Fibroblast of skin of right biceps (primary cell): ENCODE results near the gene BANF2.
"Not testable (repeated sequence)": the region's sequence is repeated elsewhere in the genome, so short reads cannot be mapped to it uniquely, and the experiment has no call there.

ENCODE experiments used
- DNase-seq: peaks from one replicate; pipeline ENCODE4 v3.0.0-alpha.2; 2013

Gene BANF2

GRCh38 chr20:17683218-17684076 lies 16.3 kb upstream of the BANF2 start:
- DNase-seq, result no peak

GRCh38 chr20:17684077-17684888 lies 15.5 kb upstream of the BANF2 start:
- no peak for DNase-seq

- DNase-seq, result no peak
These were observed 14.6 kb upstream of the BANF2 start for GRCh38 chr20:17685168-17685567.

GRCh38 chr20:17687800-17688199 lies 12.0 kb upstream of the BANF2 start:
- no peak for DNase-seq

GRCh38 chr20:17688965-17689364 lies 10.8 kb upstream of the BANF2 start:
- DNase-seq, result no peak

GRCh38 chr20:17690144-17690543 lies 9.6 kb upstream of the BANF2 start:
- no peak for DNase-seq

GRCh38 chr20:17691758-17692157 lies 8.0 kb upstream of the BANF2 start:
- no peak for DNase-seq

- DNase-seq, result no peak
These were observed 6.2 kb upstream of the BANF2 start for GRCh38 chr20:17693444-17694001.

- no peak for DNase-seq
These were observed 5.0 kb upstream of the BANF2 start for GRCh38 chr20:17694767-17695166.

GRCh38 chr20:17696287-17696686 lies 3.5 kb upstream of the BANF2 start:
- no peak for DNase-seq

- DNase-seq, result no peak
These were observed 2.6 kb upstream of the BANF2 start for GRCh38 chr20:17697171-17697570.

GRCh38 chr20:17698384-17698783 lies 1.4 kb upstream of the BANF2 start:
- DNase-seq, result no peak

GRCh38 chr20:17700637-17701036 lies 871 bp downstream of the BANF2 start:
- no peak for DNase-seq

GRCh38 chr20:17701826-17702225 lies 2.1 kb downstream of the BANF2 start:
- DNase-seq, result no peak

GRCh38 chr20:17704589-17705317 lies 5.0 kb downstream of the BANF2 start:
- DNase-seq, result no peak

- DNase-seq, result no peak
These were observed 6.2 kb downstream of the BANF2 start for GRCh38 chr20:17705916-17706315.

GRCh38 chr20:17706632-17707031 lies 6.9 kb downstream of the BANF2 start:
- no peak for DNase-seq

- not testable (repeated sequence) for DNase-seq
These were observed 8.2 kb downstream of the BANF2 start for GRCh38 chr20:17707951-17708350.

GRCh38 chr20:17708675-17709360 lies 9.1 kb downstream of the BANF2 start:
- no peak for DNase-seq

GRCh38 chr20:17709361-17710293 lies 9.9 kb downstream of the BANF2 start:
- DNase-seq, result no peak
